NT2/D1 (cell line): Measurements from ENCODE around the gene FOXO3.

Source experiments
- SUZ12 ChIP-seq: IDR thresholded peaks from 2 replicates; pipeline ENCODE4 v1.6.1; 2011; ENCODE audit not compliant: insufficient read length, insufficient read depth; ENCODE audit errors: extremely low read depth
- YY1 ChIP-seq: IDR thresholded peaks from 2 replicates; pipeline ENCODE4 v1.6.1; 2011; ENCODE audit not compliant: insufficient read length, insufficient read depth
- ZNF274 ChIP-seq: IDR thresholded peaks from 2 replicates; pipeline ENCODE4 v1.6.1; 2011; ENCODE audit warnings: mild to moderate bottlenecking, low read depth, low read length

GRCh38 chr6:108557494-108558371, 3.0 kb upstream of the FOXO3 start:
- TF ChIP-seq YY1 (no peak), ZNF274 (no peak), SUZ12 (no peak)
